GM12891 (cell line): ENCODE results near the gene RIPK3.

ENCODE experiments used
- POLR2A ChIP-seq: IDR thresholded peaks from 2 replicates; pipeline ENCODE4 v1.6.1; 2011; ENCODE audit warnings: low read depth, low read length, control low read depth
- POLR2AphosphoS5 ChIP-seq: IDR thresholded peaks from 2 replicates; pipeline ENCODE4 v1.6.1; 2011; ENCODE audit warnings: low read depth, low read length, control low read depth
- TAF1 ChIP-seq: IDR thresholded peaks from 2 replicates; pipeline ENCODE4 v1.6.1; 2011; ENCODE audit warnings: low read depth, low read length, control low read depth

DNA sequence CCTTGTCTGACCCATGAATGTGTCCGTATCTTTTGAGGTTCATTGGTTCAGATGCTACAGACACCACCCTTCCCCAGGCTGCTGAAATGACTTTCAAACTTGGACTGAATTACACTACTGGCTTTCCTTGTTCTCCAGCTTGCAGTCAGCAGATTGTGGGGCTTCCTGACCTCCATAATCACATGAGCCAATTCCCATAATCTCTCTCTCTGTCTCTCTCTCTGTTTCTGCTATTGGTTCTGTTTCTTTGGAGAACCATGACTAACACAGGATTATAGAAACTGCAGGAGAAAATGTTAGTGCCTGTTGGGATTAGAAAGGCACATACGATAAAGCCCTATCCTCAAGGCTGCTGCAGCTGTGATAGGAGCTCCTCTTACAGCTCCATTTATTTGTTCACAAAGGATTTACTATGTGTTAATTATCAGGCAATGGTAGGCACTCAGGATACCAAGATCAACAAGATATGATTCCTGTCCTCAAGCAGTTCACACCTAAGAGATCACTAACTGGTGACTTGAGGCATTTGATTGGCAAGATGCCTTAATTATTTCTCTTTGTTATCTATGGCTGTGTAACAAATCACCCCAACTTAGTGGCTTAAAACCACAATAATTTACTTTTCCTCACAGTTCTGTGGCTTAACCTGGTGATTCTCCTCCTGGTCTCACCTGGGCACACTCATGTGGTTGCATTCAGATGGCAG, 48.8 kb upstream of the RIPK3 start:
- TF ChIP-seq TAF1 (no peak), POLR2AphosphoS5 (no peak), POLR2A (no peak)
